ENCODE measurements around the gene CEBPZ. TPM values are rescaled to one million over a fixed set of nuclear protein-coding genes. Genes with fewer than 3 reads are reported as not detected.

The CEBPZ gene
- total RNA-seq, 4 donors from 2014 or later: 29.5 to 34.9 (median 32.1) TPM

- no peaks in the 10 kb centered on the region for H3K9me3 ChIP-seq
- H3K36me3 ChIP-seq: no peaks in the 10 kb centered on the region
- H3K4me3 ChIP-seq: no peak overlapping the region
- no peak for DNase-seq (ENCODE audit: low spot score in 2 of 2)
- H3K27me3 ChIP-seq: no peaks in the 10 kb centered on the region
- TF ChIP-seq POLR2AphosphoS5 (IDR thresholded peaks at IDR 0.05): no peak
- no peak for TF ChIP-seq POLR2A (IDR thresholded peaks at IDR 0.05)
- no peak for TF ChIP-seq EP300 (IDR thresholded peaks at IDR 0.05)
- TF ChIP-seq CTCF (IDR thresholded peaks at IDR 0.05): no peak
- peaks cover 28% of the 10 kb centered on the region for H3K4me1 ChIP-seq
- H3K27ac ChIP-seq: no peak overlapping the region
- WGBS: 89% methylated on average over 1 of the region's 1 CpG
Observed at GRCh38 chr2:37192551-37192950, 38.8 kb downstream of the CEBPZ start.

GRCh38 chr2:37191747-37192146 is 39.6 kb downstream of the CEBPZ start:
- 80% methylated on average over 4 of the region's 6 CpGs for WGBS
- no peaks in the 10 kb centered on the region for H3K36me3 ChIP-seq
- no peak for DNase-seq (ENCODE audit: low spot score in 2 of 2)
- H3K27ac ChIP-seq: no peak overlapping the region
- no peak for TF ChIP-seq POLR2A (IDR thresholded peaks at IDR 0.05)
- no peak for TF ChIP-seq EP300 (IDR thresholded peaks at IDR 0.05)
- TF ChIP-seq CTCF (IDR thresholded peaks at IDR 0.05): no peak
- no peak for TF ChIP-seq POLR2AphosphoS5 (IDR thresholded peaks at IDR 0.05)
- H3K4me3 ChIP-seq: no peak overlapping the region
- no peaks in the 10 kb centered on the region for H3K27me3 ChIP-seq
- H3K4me1 ChIP-seq: peaks cover 20% of the 10 kb centered on the region
- H3K9me3 ChIP-seq: no peaks in the 10 kb centered on the region

- H3K27ac ChIP-seq: no peak overlapping the region
Observed at GRCh38 chr2:37191253-37191652, 40.1 kb downstream of the CEBPZ start.

GRCh38 chr2:37190290-37190689 is 41.1 kb downstream of the CEBPZ start:
- 72% methylated on average over 4 of the region's 4 CpGs for WGBS
- H3K9me3 ChIP-seq: no peaks in the 10 kb centered on the region
- no peaks in the 10 kb centered on the region for H3K27me3 ChIP-seq
- no peak overlapping the region for H3K27ac ChIP-seq
- H3K4me1 ChIP-seq: peaks cover 14% of the 10 kb centered on the region
- H3K36me3 ChIP-seq: no peaks in the 10 kb centered on the region
- no peak for TF ChIP-seq POLR2A (IDR thresholded peaks at IDR 0.05)
- no peak for TF ChIP-seq CTCF (IDR thresholded peaks at IDR 0.05)
- no peak for TF ChIP-seq EP300 (IDR thresholded peaks at IDR 0.05)
- TF ChIP-seq POLR2AphosphoS5 (IDR thresholded peaks at IDR 0.05): no peak
- DNase-seq (ENCODE audit: low spot score in 2 of 2): no peak
- H3K4me3 ChIP-seq: no peak overlapping the region

More at GRCh38 chr2:37191253-37191652, 40.1 kb downstream of the CEBPZ start:
- Histone ChIP-seq H3K4me1 (peaks cover 17% of the 10 kb centered on the region), H3K4me3 (no peak overlapping the region), H3K27me3 (no peaks in the 10 kb centered on the region), H3K36me3 (no peaks in the 10 kb centered on the region), H3K9me3 (no peaks in the 10 kb centered on the region)
- TF ChIP-seq EP300 (IDR thresholded peaks at IDR 0.05) (no peak), POLR2AphosphoS5 (IDR thresholded peaks at IDR 0.05) (no peak), POLR2A (IDR thresholded peaks at IDR 0.05) (no peak), CTCF (IDR thresholded peaks at IDR 0.05) (no peak)
- WGBS: 75% methylated on average over 4 of the region's 4 CpGs
- DNase-seq (ENCODE audit: low spot score in 2 of 2): no peak

- Histone ChIP-seq H3K27me3 (no peaks in the 10 kb centered on the region), H3K9me3 (no peaks in the 10 kb centered on the region), H3K27ac (no peak overlapping the region), H3K4me1 (peaks cover 14% of the 10 kb centered on the region), H3K36me3 (no peaks in the 10 kb centered on the region), H3K4me3 (no peak overlapping the region)
- TF ChIP-seq CTCF (IDR thresholded peaks at IDR 0.05) (no peak), POLR2A (IDR thresholded peaks at IDR 0.05) (no peak), POLR2AphosphoS5 (IDR thresholded peaks at IDR 0.05) (no peak), EP300 (IDR thresholded peaks at IDR 0.05) (no peak)
- 56% methylated on average over 6 of the region's 6 CpGs for WGBS
- no peak for DNase-seq (ENCODE audit: low spot score in 2 of 2)
Observed at GRCh38 chr2:37189452-37190153, 41.8 kb downstream of the CEBPZ start.

Measured in suprapubic skin (tissue), 4 donors.